Measurements from ENCODE around the gene PHACTR4. TPM values are rescaled to one million over a fixed set of nuclear protein-coding genes. Genes with fewer than 3 reads are reported as not detected.
"Not testable (repeated sequence)": the region's sequence is repeated elsewhere in the genome, so short reads cannot be mapped to it uniquely, and the experiment has no call there.

PHACTR4 gene
- total and polyA plus RNA-seq, 2 donors (not counting 3 experiments of a cell fraction or from before 2014, with no cell fraction given) = 25.4 to 61.0 TPM

DNA sequence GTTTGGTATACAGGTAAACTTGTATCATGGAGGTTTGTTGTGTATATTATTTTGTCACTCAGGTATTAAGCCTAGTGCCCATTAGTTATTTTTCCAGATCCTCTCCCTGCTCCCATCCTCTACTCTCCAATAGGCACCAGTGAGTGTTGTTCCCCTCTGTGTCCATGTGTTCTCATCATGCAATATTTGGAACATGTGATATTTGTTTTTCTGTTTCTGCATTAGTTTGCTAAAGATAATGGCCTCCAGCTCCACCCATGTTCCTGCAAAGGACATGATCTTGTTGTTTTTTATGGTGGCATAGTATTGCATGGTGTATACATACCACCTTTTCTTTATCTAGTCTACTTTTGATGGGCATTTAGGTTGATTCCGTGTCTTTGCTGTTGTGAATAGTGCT, 10.9 kb downstream of the PHACTR4 start:
- Histone ChIP-seq H3K27me3 (ENCODE audit: control insufficient read depth in 2 of 2, insufficient read depth in 2 of 2, low read length in 2 of 2) (no peaks in the 10 kb centered on the region), H3K4me1 (ENCODE audit: control insufficient read depth, extremely low read depth, insufficient read depth, low read length) (no peaks in the 10 kb centered on the region), H2AFZ (ENCODE audit: low read depth, low read length) (no peak overlapping the region), H3K9me3 (replicated peaks; ENCODE audit: control insufficient read depth, insufficient read depth, low read length) (no peaks in the 10 kb centered on the region), H3K79me2 (ENCODE audit: control insufficient read depth, insufficient read depth, low read length) (peaks cover 50% of the 10 kb centered on the region), H3K27ac (ENCODE audit: insufficient read depth, low read depth, low read length) (no peak overlapping the region), H3K36me3 (ENCODE audit: control insufficient read depth in 2 of 2, extremely low read depth in 1 of 2, insufficient read depth in 2 of 2, low read length in 2 of 2) (no peaks in the 10 kb centered on the region), H3K9ac (replicated peaks; ENCODE audit: extremely low read depth, insufficient read depth, low read length) (no peak overlapping the region), H3K4me3 (replicated peaks in 1 of 3; ENCODE audit: insufficient read depth in 1 of 3, low read depth in 1 of 3, low read length in 3 of 3) (no peak overlapping the region), H3K4me2 (ENCODE audit: insufficient read depth, low read length) (no peak overlapping the region), H4K20me1 (replicated peaks; ENCODE audit: control insufficient read depth, extremely low read depth, insufficient read depth, low read length) (no peaks in the 10 kb centered on the region), H3K9me1 (replicated peaks; ENCODE audit: control insufficient read depth, extremely low read depth, insufficient read depth, low read length) (no peaks in the 10 kb centered on the region)
- intact Hi-C loops (cut with micrococcal nuclease) = no loop called here
- TF ChIP-seq, protein P1, sequence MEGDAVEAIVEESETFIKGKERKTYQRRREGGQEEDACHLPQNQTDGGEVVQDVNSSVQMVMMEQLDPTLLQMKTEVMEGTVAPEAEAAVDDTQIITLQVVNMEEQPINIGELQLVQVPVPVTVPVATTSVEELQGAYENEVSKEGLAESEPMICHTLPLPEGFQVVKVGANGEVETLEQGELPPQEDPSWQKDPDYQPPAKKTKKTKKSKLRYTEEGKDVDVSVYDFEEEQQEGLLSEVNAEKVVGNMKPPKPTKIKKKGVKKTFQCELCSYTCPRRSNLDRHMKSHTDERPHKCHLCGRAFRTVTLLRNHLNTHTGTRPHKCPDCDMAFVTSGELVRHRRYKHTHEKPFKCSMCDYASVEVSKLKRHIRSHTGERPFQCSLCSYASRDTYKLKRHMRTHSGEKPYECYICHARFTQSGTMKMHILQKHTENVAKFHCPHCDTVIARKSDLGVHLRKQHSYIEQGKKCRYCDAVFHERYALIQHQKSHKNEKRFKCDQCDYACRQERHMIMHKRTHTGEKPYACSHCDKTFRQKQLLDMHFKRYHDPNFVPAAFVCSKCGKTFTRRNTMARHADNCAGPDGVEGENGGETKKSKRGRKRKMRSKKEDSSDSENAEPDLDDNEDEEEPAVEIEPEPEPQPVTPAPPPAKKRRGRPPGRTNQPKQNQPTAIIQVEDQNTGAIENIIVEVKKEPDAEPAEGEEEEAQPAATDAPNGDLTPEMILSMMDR (IDR thresholded peaks at IDR 0.05; ENCODE audit: extremely low read depth in 1 of 2, insufficient read depth in 1 of 2, low read depth in 1 of 2, low read length in 2 of 2) = no peak
- TF ChIP-seq POLR2A (IDR thresholded peaks at IDR 0.05; ENCODE audit: low read depth, low read length) (no peak), JUN (IDR thresholded peaks at IDR 0.05; ENCODE audit: borderline replicate concordance, insufficient read depth, insufficient read length, low read depth) (no peak), EZH2 (IDR thresholded peaks at IDR 0.05; ENCODE audit: borderline replicate concordance, low read depth, low read length, severe bottlenecking) (no peak), POLR2AphosphoS5 (IDR thresholded peaks at IDR 0.05; ENCODE audit: insufficient read depth, low read depth, low read length) (no peak), FOS (IDR thresholded peaks at IDR 0.05; ENCODE audit: borderline replicate concordance, insufficient read depth, low read length) (no peak), MYC (IDR thresholded peaks at IDR 0.05; ENCODE audit: low read depth, low read length) (no peak), GATA2 (IDR thresholded peaks at IDR 0.05; ENCODE audit: insufficient read depth, insufficient read length, low read depth, low read length) (no peak)
- TF ChIP-seq, protein P2, sequence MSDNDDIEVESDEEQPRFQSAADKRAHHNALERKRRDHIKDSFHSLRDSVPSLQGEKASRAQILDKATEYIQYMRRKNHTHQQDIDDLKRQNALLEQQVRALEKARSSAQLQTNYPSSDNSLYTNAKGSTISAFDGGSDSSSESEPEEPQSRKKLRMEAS (IDR thresholded peaks at IDR 0.05; ENCODE audit: insufficient read depth, insufficient read length) = no peak
- DNase-seq (ENCODE audit: low read depth, low spot score) (no peak), FAIRE-seq (no peak)
- BruUV-seq (replicated peaks) = no TSS peak
- dilution Hi-C loops (cut with MboI; ENCODE audit: extremely low pct_ligation_motif_present, low sequenced_read_pairs) = no loop called here
- ChIA-PET CTCF (interaction anchor here (2.3 kb wide), 1 partner anchor 20 kb away, joined by 8 read pairs; no protein-coding TSS in a partner anchor), POLR2A (no interaction called here)

DNA sequence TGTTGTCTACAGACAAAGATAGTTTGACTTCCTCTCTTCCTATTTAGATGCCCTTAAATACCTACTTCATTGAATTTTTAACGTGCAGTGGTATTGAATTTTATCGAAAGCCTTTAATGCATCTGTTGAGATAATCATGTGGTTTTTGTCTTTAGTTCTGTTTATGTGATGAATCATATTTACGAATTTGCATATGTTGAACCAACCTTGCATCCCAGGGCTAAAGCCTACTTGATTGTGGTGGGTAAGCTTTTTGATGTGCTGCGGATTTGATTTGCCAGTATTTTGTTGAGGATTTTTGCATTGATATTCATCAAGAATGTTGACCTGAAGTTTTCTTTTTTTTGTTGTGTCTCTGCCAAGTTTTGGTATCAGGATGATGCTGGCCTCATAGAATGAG, 14.2 kb downstream of the PHACTR4 start:
- H3K36me3 ChIP-seq (ENCODE audit: control insufficient read depth in 2 of 2, extremely low read depth in 1 of 2, insufficient read depth in 2 of 2, low read length in 2 of 2); H3K4me3 ChIP-seq (replicated peaks in 1 of 3; ENCODE audit: insufficient read depth in 1 of 3, low read depth in 1 of 3, low read length in 3 of 3); H3K4me1 ChIP-seq (ENCODE audit: control insufficient read depth, extremely low read depth, insufficient read depth, low read length); H4K20me1 ChIP-seq (replicated peaks; ENCODE audit: control insufficient read depth, extremely low read depth, insufficient read depth, low read length); H3K4me2 ChIP-seq (ENCODE audit: insufficient read depth, low read length); FAIRE-seq; H3K27me3 ChIP-seq (ENCODE audit: control insufficient read depth in 2 of 2, insufficient read depth in 2 of 2, low read length in 2 of 2); DNase-seq (ENCODE audit: low read depth, low spot score); intact Hi-C loops (cut with micrococcal nuclease); H3K9me3 ChIP-seq (replicated peaks; ENCODE audit: control insufficient read depth, insufficient read depth, low read length); dilution Hi-C loops (cut with MboI; ENCODE audit: extremely low pct_ligation_motif_present, low sequenced_read_pairs); H3K9me1 ChIP-seq (replicated peaks; ENCODE audit: control insufficient read depth, extremely low read depth, insufficient read depth, low read length); H2AFZ ChIP-seq (ENCODE audit: low read depth, low read length); H3K9ac ChIP-seq (replicated peaks; ENCODE audit: extremely low read depth, insufficient read depth, low read length); H3K27ac ChIP-seq (ENCODE audit: insufficient read depth, low read depth, low read length); BruUV-seq (replicated peaks): not testable (repeated sequence)
- POLR2A ChIA-PET = interaction anchor here (0.6 kb wide), 1 partner anchor 124 kb away, joined by 5 read pairs; no protein-coding TSS in a partner anchor
- CTCF ChIA-PET = interaction anchor here (1.1 to 1.4 kb wide), 3 partner anchors 14 to 135 kb away, joined by 3 read pairs; partner anchors contain the start of gene PHACTR4
- peaks cover 63% of the 10 kb centered on the region for H3K79me2 ChIP-seq (ENCODE audit: control insufficient read depth, insufficient read depth, low read length)

Data from endothelial cell of umbilical vein (primary cell).